Fibroblast of villous mesenchyme (primary cell): ENCODE data around the gene KRT39. TPM values are rescaled to one million over a fixed set of nuclear protein-coding genes. Genes with fewer than 3 reads are reported as not detected.
A peak's percentile ranks its signal among the peaks of the same experiment; 100 is the strongest.

ENCODE experiments used
- DNase-seq: peaks from one replicate; pipeline ENCODE4 v3.0.0-alpha.2; 2010; ENCODE audit warnings: low read depth
- H3K4me3 ChIP-seq: 2 replicates; pipeline ENCODE4 v1.5.1; 2011; ENCODE audit warnings: low read depth, mild to moderate bottlenecking, low read length
- CTCF ChIP-seq: IDR thresholded peaks from 2 replicates; pipeline ENCODE4 v1.5.1; 2012; ENCODE audit warnings: low read depth, mild to moderate bottlenecking, low read length; ENCODE audit not compliant: insufficient read depth
- total RNA-seq: library from RNA; depleted of rRNA; stranded (reverse); fragments of >200 nt; gene quantifications from 2 replicates; pipeline ENCODE4 v1.2.3, GENCODE V29; 2012

Gene KRT39
- total RNA-seq, 1 donor: not detected

- no peak for TF ChIP-seq CTCF
- no peak overlapping the region for H3K4me3 ChIP-seq
- DNase-seq: peak; percentile 69
Measured at GRCh38 chr17:40956401-40957254, 10.1 kb downstream of the KRT39 start.

GRCh38 chr17:40953881-40954280, 12.9 kb downstream of the KRT39 start:
- no peak overlapping the region for H3K4me3 ChIP-seq
- TF ChIP-seq CTCF: no peak
- DNase-seq: peak; percentile 36

GRCh38 chr17:40952661-40953060, 14.1 kb downstream of the KRT39 start:
- peak; percentile 77 for DNase-seq
- H3K4me3 ChIP-seq: no peak overlapping the region
- TF ChIP-seq CTCF: no peak

GRCh38 chr17:40952154-40952553, 14.6 kb downstream of the KRT39 start:
- no peak for TF ChIP-seq CTCF
- H3K4me3 ChIP-seq: no peak overlapping the region
- DNase-seq: no peak

GRCh38 chr17:40951011-40951622, 15.6 kb downstream of the KRT39 start:
- TF ChIP-seq CTCF: no peak
- DNase-seq: no peak
- H3K4me3 ChIP-seq: no peak overlapping the region

GRCh38 chr17:40950176-40950575, 16.6 kb downstream of the KRT39 start:
- no peak for TF ChIP-seq CTCF
- H3K4me3 ChIP-seq: no peak overlapping the region
- DNase-seq: no peak
